IMR-90 (cell line): ENCODE results near the gene SYNGR4. TPM values are rescaled to one million over a fixed set of nuclear protein-coding genes. Genes with fewer than 3 reads are reported as not detected.
A peak's percentile ranks its signal among the peaks of the same experiment; 100 is the strongest.

ENCODE experiments used
- ATAC-seq: fragments of 200-7000 bp; cut with Tn5 transposase; 2 replicates; pipeline ENCODE4 v1.9.1; 2020; ENCODE audit warnings: low read depth, mild to moderate bottlenecking, moderate library complexity
- BruUV-seq: library from RNA; stranded (reverse); fragments of 400-500 nt; replicated peaks from 2 replicates; lab custom pipeline; 2021; lab: Mats Ljungman, UMichigan
- CTCF ChIA-PET: fragments of 300-600 bp; formaldehyde crosslinking; extraction: SDS; loops from one replicate; lab custom pipeline; 2021; ENCODE audit warnings: antibody characterized with exemption; lab: Yijun Ruan, JAX
- POLR2A ChIA-PET: fragments of 300-600 bp; sonication (Branson Sonifier 250); formaldehyde crosslinking; loops from one replicate; lab custom pipeline; 2022; ENCODE audit warnings: antibody characterized with exemption; ENCODE audit not compliant: unreplicated experiment; lab: Charles Lee
- DNase-seq: peaks from one replicate; pipeline ENCODE4 v3.0.0; 2013
- H2AFZ ChIP-seq: replicated peaks from 2 replicates; pipeline ENCODE3; 2013; ENCODE audit warnings: low read length, mild to moderate bottlenecking; ENCODE audit not compliant: poor library complexity
- H2AK5ac ChIP-seq: 2 replicates; pipeline ENCODE4 v1.6.1; 2013; ENCODE audit warnings: low read depth, low read length, inconsistent platforms
- H2AK9ac ChIP-seq: replicated peaks from 2 replicates; pipeline ENCODE3; 2013; ENCODE audit warnings: mild to moderate bottlenecking, low read depth, low read length, moderate library complexity; ENCODE audit not compliant: poor library complexity
- H2BK120ac ChIP-seq: 2 replicates; pipeline ENCODE4 v1.6.1; 2013; ENCODE audit warnings: low read depth, low read length, inconsistent platforms
- H2BK15ac ChIP-seq: 3 replicates; pipeline ENCODE4 v1.6.1; 2013; ENCODE audit warnings: low read depth, low read length, inconsistent platforms
- H2BK20ac ChIP-seq: 2 replicates; pipeline ENCODE4 v1.6.1; 2013; ENCODE audit warnings: low read depth, mild to moderate bottlenecking, inconsistent platforms, low read length, moderate library complexity
- H2BK5ac ChIP-seq: 2 replicates; pipeline ENCODE4 v1.6.1; 2013; ENCODE audit warnings: mild to moderate bottlenecking, low read depth, low read length, inconsistent platforms; ENCODE audit not compliant: poor library complexity, severe bottlenecking
- H3K14ac ChIP-seq: replicated peaks from 2 replicates; pipeline ENCODE4 v1.6.1; 2013; ENCODE audit warnings: low read depth, low read length, inconsistent platforms
- H3K18ac ChIP-seq: 2 replicates; pipeline ENCODE4 v1.6.1; 2013; ENCODE audit warnings: low read depth, low read length, control low read depth
- H3K23ac ChIP-seq: 2 replicates; pipeline ENCODE4 v1.6.1; 2013; ENCODE audit warnings: low read depth, low read length, inconsistent platforms
- H3K27ac ChIP-seq: 2 replicates; pipeline ENCODE4 v1.5.1; 2013; ENCODE audit warnings: mild to moderate bottlenecking, control low read depth, low read length; ENCODE audit not compliant: insufficient read depth
- H3K27me3 ChIP-seq: 2 replicates; pipeline ENCODE4 v1.6.1; 2013; ENCODE audit warnings: low read length; ENCODE audit not compliant: control insufficient read depth, insufficient read depth
- H3K36me3 ChIP-seq: 2 replicates; pipeline ENCODE4 v1.6.1; 2013; ENCODE audit warnings: low read length, mixed read lengths; ENCODE audit not compliant: control insufficient read depth, insufficient read depth
- H3K4ac ChIP-seq: 2 replicates; pipeline ENCODE4 v1.6.1; 2013; ENCODE audit warnings: low read depth, low read length, inconsistent platforms
- H3K4me1 ChIP-seq: 2 replicates; pipeline ENCODE4 v1.6.1; 2013; ENCODE audit warnings: low read length, mixed read lengths; ENCODE audit not compliant: control insufficient read depth, insufficient read depth
- H3K4me2 ChIP-seq: 2 replicates; pipeline ENCODE4 v1.6.1; 2013; ENCODE audit warnings: low read depth, mild to moderate bottlenecking, control low read depth, low read length, moderate library complexity
- H3K4me3 ChIP-seq: 2 replicates; pipeline ENCODE4 v1.5.1; 2013; ENCODE audit warnings: low read depth, mild to moderate bottlenecking, control low read depth, low read length, moderate library complexity; ENCODE audit not compliant: insufficient read depth
- H3K56ac ChIP-seq: 2 replicates; pipeline ENCODE4 v1.6.1; 2013; ENCODE audit warnings: low read length, inconsistent platforms; ENCODE audit not compliant: insufficient read depth; ENCODE audit errors: extremely low read depth
- H3K79me1 ChIP-seq, 2 experiments: 2 replicates each; pipeline ENCODE4 v1.6.1; 2013; ENCODE audit warnings: low read length in 2 of 2, inconsistent platforms in 1 of 2, low read depth in 1 of 2
- H3K9ac ChIP-seq: 2 replicates; pipeline ENCODE4 v1.6.1; 2013; ENCODE audit warnings: low read depth, low read length, control low read depth
- H3K9me1 ChIP-seq: 2 replicates; pipeline ENCODE4 v1.6.1; 2013; ENCODE audit warnings: low read length, inconsistent platforms; ENCODE audit not compliant: insufficient read depth
- H3K9me3 ChIP-seq: 2 replicates; pipeline ENCODE4 v1.6.1; 2013; ENCODE audit warnings: low read length; ENCODE audit not compliant: control insufficient read depth, insufficient read depth
- H4K20me1 ChIP-seq: 2 replicates; pipeline ENCODE4 v1.6.1; 2013; ENCODE audit warnings: low read length, inconsistent platforms; ENCODE audit not compliant: insufficient read depth
- H4K5ac ChIP-seq: 2 replicates; pipeline ENCODE4 v1.6.1; 2013; ENCODE audit warnings: mild to moderate bottlenecking, low read depth, low read length, control low read depth
- H4K8ac ChIP-seq, 2 experiments: 2 replicates each; pipeline ENCODE4 v1.6.1; 2013; ENCODE audit warnings: low read depth in 2 of 2, low read length in 2 of 2, control low read depth in 1 of 2, inconsistent platforms in 1 of 2
- H4K91ac ChIP-seq: 2 replicates; pipeline ENCODE4 v1.6.1; 2013; ENCODE audit warnings: low read depth, low read length, inconsistent platforms; ENCODE audit not compliant: insufficient read depth
- BHLHE40 ChIP-seq: fragments of 150-350 bp; IDR thresholded peaks from 2 replicates; pipeline ENCODE4 v1.6.1; 2016; ENCODE audit warnings: mild to moderate bottlenecking, low read depth, low read length
- CEBPB ChIP-seq: IDR thresholded peaks from 2 replicates; pipeline ENCODE4 v1.6.1; 2012; ENCODE audit warnings: low read depth, low read length, improper control_type of control experiment
- CHD1 ChIP-seq: IDR thresholded peaks from 2 replicates; pipeline ENCODE4 v1.6.1; 2012; ENCODE audit warnings: low read depth, low read length, improper control_type of control experiment
- FOS ChIP-seq: fragments of 150-350 bp; IDR thresholded peaks from 2 replicates; pipeline ENCODE4 v1.6.1; 2016; ENCODE audit warnings: low read depth, low read length
- MAFK ChIP-seq: IDR thresholded peaks from 2 replicates; pipeline ENCODE4 v1.6.1; 2012; ENCODE audit warnings: low read depth, low read length, improper control_type of control experiment
- MAZ ChIP-seq: IDR thresholded peaks from 2 replicates; pipeline ENCODE4 v1.6.1; 2012; ENCODE audit warnings: low read depth, mild to moderate bottlenecking, low read length, improper control_type of control experiment, moderate library complexity, borderline replicate concordance
- NFE2L2 ChIP-seq: fragments of 150-350 bp; IDR thresholded peaks from 2 replicates; pipeline ENCODE4 v1.6.1; 2016; ENCODE audit warnings: low read depth, mild to moderate bottlenecking, low read length
- POLR2A ChIP-seq: IDR thresholded peaks from 2 replicates; pipeline ENCODE4 v1.6.1; 2012; ENCODE audit warnings: mild to moderate bottlenecking, low read depth, low read length
- RAD21 ChIP-seq: IDR thresholded peaks from 2 replicates; pipeline ENCODE4 v1.6.1; 2012; ENCODE audit warnings: low read length, improper control_type of control experiment
- RCOR1 ChIP-seq: IDR thresholded peaks from 2 replicates; pipeline ENCODE4 v1.6.1; 2012; ENCODE audit warnings: mild to moderate bottlenecking, low read length, improper control_type of control experiment; ENCODE audit not compliant: insufficient replicate concordance
- RFX5 ChIP-seq: IDR thresholded peaks from 2 replicates; pipeline ENCODE4 v1.8.0; 2012; ENCODE audit warnings: low read depth, mild to moderate bottlenecking, low read length, moderate library complexity
- SMC3 ChIP-seq: fragments of 150-350 bp; IDR thresholded peaks from 2 replicates; pipeline ENCODE4 v1.6.1; 2016; ENCODE audit warnings: low read depth, mild to moderate bottlenecking, antibody characterized with exemption, low read length, moderate library complexity
- WGBS, 2 experiments: methylation state at CpG; one replicate each; pipeline versions ENCODE4 v1.1.5 to v1.1.7; 2013; ENCODE audit warnings: missing lambda C conversion rate in 2 of 2; ENCODE audit not compliant: insufficient read length in 1 of 2; ENCODE audit errors: extremely low coverage in 2 of 2; 5-methylcytosine and 5-hydroxymethylcytosine counted together
- dilution Hi-C: fragments of 300-500 bp; cut with HindIII; formaldehyde crosslinking; loops from one replicate; pipeline ENCODE4 v1.14.3; 2018; ENCODE audit warnings: low sequenced_read_pairs; ENCODE audit not compliant: unreplicated experiment
- in situ Hi-C: fragments of 300-500 bp; cut with MboI; formaldehyde crosslinking; loops from 3 replicates; pipeline ENCODE4 v1.14.3; 2019; ENCODE audit warnings: low sequenced_read_pairs, inconsistent platforms, mixed read lengths
- intact Hi-C: fragments of 100-400 bp; cut with micrococcal nuclease; formaldehyde crosslinking; loops from 2 replicates; pipeline ENCODE4 v1.10.0; 2022
- polyA plus RNA-seq, 3 experiments: library from polyadenylated mRNA; depleted of rRNA; stranded (reverse); fragments of >200 nt; gene quantifications; 2 replicates each; pipeline ENCODE4 v1.2.3, GENCODE V29; 2012; ENCODE audit warnings: low replicate concordance in 1 of 3
- total RNA-seq: library from RNA; depleted of rRNA; stranded (reverse); fragments of >200 nt; gene quantifications from 2 replicates; pipeline ENCODE4 v1.2.3, GENCODE V29; 2012
- TF ChIP-seq, protein P1 (sequence below): fragments of 150-350 bp; IDR thresholded peaks from 2 replicates; pipeline ENCODE4 v1.6.1; 2017; ENCODE audit warnings: mild to moderate bottlenecking, antibody characterized with exemption, low read length, low read depth
- TF ChIP-seq, protein P2 (sequence below): fragments of 150-350 bp; IDR thresholded peaks from 2 replicates; pipeline ENCODE4 v1.6.1; 2016; ENCODE audit warnings: low read depth, mild to moderate bottlenecking, low read length, moderate library complexity, borderline replicate concordance

The SYNGR4 gene
- total and polyA plus RNA-seq, 2 of the 4 experiments (the other 2 are of a cell fraction), result not detected

DNA sequence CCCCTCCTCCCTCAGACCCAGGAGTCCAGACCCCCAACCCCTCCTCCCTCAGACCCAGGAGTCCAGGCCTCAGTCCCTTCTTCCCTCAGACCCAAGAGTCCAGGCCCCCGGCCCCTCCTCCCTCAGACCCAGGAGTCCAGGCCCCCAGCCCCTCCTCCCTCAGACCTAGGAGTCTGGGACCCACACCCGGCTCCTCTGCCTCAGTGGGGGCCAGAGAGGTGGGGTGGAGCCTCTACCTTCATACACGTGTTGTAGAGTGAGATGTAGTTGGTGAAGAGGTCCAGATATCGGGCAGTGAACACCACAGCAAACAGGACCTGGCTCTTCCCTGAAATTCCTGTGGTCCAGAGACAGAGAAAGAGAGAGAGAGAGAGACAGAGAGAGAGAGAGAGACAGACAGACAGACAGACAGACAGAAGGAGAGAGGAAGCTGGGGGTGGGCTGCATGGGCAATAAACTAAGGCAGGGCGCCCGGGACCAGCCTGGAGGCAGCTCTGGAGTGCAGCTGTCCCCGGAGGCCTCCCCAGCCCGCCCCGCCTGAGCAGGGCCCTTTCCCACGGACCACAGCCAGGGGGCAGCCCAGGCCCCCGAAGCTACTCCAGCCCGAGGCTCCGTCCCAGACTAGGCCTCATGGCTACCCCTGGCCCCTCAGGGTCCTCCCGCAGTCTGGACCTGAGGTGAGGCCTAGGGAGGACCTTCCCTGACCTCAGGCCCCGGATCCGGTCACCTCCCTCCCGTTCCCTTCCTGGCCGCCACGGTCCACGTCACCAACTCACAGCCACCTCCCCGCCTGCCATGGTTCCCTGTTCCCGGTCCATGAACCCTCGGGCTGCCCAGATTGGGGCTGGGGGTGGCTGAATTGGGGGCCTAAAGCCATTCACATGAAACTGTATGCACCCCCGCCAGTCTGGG lies 26.3 kb downstream of the SYNGR4 start:
- Histone ChIP-seq H3K4ac (peak overlapping the region; percentile 97), H3K4me2 (peak overlapping the region; percentile 99), H4K5ac (peak overlapping the region; percentile 99), H3K4me3 (peak overlapping the region; percentile 99), H2AFZ (peak overlapping the region; percentile 95), H2AK5ac (peak overlapping the region; percentile 98), H3K9ac (peak overlapping the region; percentile 99), H3K9me3 (no peaks in the 10 kb centered on the region), H3K23ac (peak overlapping the region; percentile 88), H2BK20ac (no peak overlapping the region), H4K8ac (peak overlapping the region; percentile 89 to 91), H2BK5ac (peak overlapping the region; percentile 88), H3K36me3 (peaks cover 24% of the 10 kb centered on the region), H2AK9ac (peak overlapping the region; percentile 100), H3K27me3 (peaks cover 26% of the 10 kb centered on the region), H4K20me1 (peaks cover 11% of the 10 kb centered on the region; the same call in 1 of the 2 replicates), H3K9me1 (peaks cover 4% of the 10 kb centered on the region; the same call in 1 of the 2 replicates), H3K4me1 (peaks cover 7% of the 10 kb centered on the region; the same call in 1 of the 2 replicates), H2BK15ac (no peak overlapping the region), H2BK120ac (0 out of 2 replicates have a peak overlapping the region, but pooled peaks have one; percentile 39), H3K27ac (peak overlapping the region; percentile 99), H3K79me1 (peaks cover 14 to 48% of the 10 kb centered on the region in 2 experiments), H3K56ac (peak overlapping the region; percentile 89), H3K18ac (peak overlapping the region; percentile 95), H4K91ac (peak overlapping the region; percentile 80), H3K14ac (peak overlapping the region; percentile 95)
- 0% methylated on average over 9 of the region's 24 CpGs; no CpG with 5 or more reads in 1 of the 2 experiments for WGBS, 2 experiments
- ATAC-seq, result peak; percentile 67
- in situ Hi-C loops (no loop called here), intact Hi-C loops (loop anchor here (1.0 to 10.0 kb wide), 2 partner anchors 55 to 66 kb away; partner anchors contain the start of genes EMP3 and GRWD1), dilution Hi-C loops (no loop called here)
- POLR2A ChIA-PET, result no interaction called here
- BruUV-seq, result no TSS peak
- CTCF ChIA-PET, result interaction anchor here (0.5 to 1.7 kb wide), 11 partner anchors 16 to 106 kb away, joined by 3 to 7 read pairs (median 4); partner anchors contain the start of genes SYNGR4 and TMEM143
- peak; percentile 49 for DNase-seq
- TF ChIP-seq MAZ, result peak; percentile 42; the same call in 1 of the 2 replicates
- no peak for TF ChIP-seq CEBPB
- no peak for TF ChIP-seq BHLHE40
- TF ChIP-seq RCOR1, result no peak
- TF ChIP-seq, protein P1, sequence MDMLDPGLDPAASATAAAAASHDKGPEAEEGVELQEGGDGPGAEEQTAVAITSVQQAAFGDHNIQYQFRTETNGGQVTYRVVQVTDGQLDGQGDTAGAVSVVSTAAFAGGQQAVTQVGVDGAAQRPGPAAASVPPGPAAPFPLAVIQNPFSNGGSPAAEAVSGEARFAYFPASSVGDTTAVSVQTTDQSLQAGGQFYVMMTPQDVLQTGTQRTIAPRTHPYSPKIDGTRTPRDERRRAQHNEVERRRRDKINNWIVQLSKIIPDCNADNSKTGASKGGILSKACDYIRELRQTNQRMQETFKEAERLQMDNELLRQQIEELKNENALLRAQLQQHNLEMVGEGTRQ, result no peak
- TF ChIP-seq SMC3, result peak; percentile 18; the same call in 1 of the 2 replicates
- TF ChIP-seq MAFK, result no peak
- no peak; the same call in 1 of the 2 replicates for TF ChIP-seq POLR2A
- no peak for TF ChIP-seq NFE2L2
- TF ChIP-seq, protein P2, sequence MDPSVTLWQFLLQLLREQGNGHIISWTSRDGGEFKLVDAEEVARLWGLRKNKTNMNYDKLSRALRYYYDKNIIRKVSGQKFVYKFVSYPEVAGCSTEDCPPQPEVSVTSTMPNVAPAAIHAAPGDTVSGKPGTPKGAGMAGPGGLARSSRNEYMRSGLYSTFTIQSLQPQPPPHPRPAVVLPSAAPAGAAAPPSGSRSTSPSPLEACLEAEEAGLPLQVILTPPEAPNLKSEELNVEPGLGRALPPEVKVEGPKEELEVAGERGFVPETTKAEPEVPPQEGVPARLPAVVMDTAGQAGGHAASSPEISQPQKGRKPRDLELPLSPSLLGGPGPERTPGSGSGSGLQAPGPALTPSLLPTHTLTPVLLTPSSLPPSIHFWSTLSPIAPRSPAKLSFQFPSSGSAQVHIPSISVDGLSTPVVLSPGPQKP, result no peak
- peak; percentile 43; the same call in 1 of the 2 replicates for TF ChIP-seq RAD21
- no peak for TF ChIP-seq FOS
- TF ChIP-seq CHD1, result peak; percentile 95
- no peak for TF ChIP-seq RFX5
